CD4-positive, alpha-beta T cell treated with Interferon gamma for 1 hour (primary cell): ENCODE measurements around the gene CAPZA1.

Source experiments
- DNase-seq: peaks from one replicate; pipeline ENCODE4 v3.0.0-alpha.2; 2020

CAPZA1 gene

GRCh38 chr1:112678605-112679004 is 59.0 kb downstream of the CAPZA1 start:
- DNase-seq = no peak

- no peak for DNase-seq
Measured at GRCh38 chr1:112685913-112686312, 66.3 kb downstream of the CAPZA1 start.

GRCh38 chr1:112686417-112686816 is 66.8 kb downstream of the CAPZA1 start:
- no peak for DNase-seq

GRCh38 chr1:112686835-112687234 is 67.2 kb downstream of the CAPZA1 start:
- no peak for DNase-seq

- DNase-seq = no peak
Measured at GRCh38 chr1:112687361-112687760, 67.7 kb downstream of the CAPZA1 start.

- DNase-seq = no peak
Measured at GRCh38 chr1:112687785-112688496, 68.3 kb downstream of the CAPZA1 start.

- no peak for DNase-seq
Measured at GRCh38 chr1:112688781-112689193, 69.2 kb downstream of the CAPZA1 start.

- no peak for DNase-seq
Measured at GRCh38 chr1:112689196-112689841, 69.7 kb downstream of the CAPZA1 start.

- no peak for DNase-seq
Measured at GRCh38 chr1:112689842-112690237, 70.2 kb downstream of the CAPZA1 start.

GRCh38 chr1:112692681-112693080 is 73.0 kb downstream of the CAPZA1 start:
- DNase-seq = no peak

GRCh38 chr1:112693821-112694220 is 74.2 kb downstream of the CAPZA1 start:
- no peak for DNase-seq

GRCh38 chr1:112694363-112694929 is 74.8 kb downstream of the CAPZA1 start:
- no peak for DNase-seq

- no peak for DNase-seq
Measured at GRCh38 chr1:112695276-112695675, 75.6 kb downstream of the CAPZA1 start.

GRCh38 chr1:112696578-112697314 is 77.1 kb downstream of the CAPZA1 start:
- no peak for DNase-seq

- no peak for DNase-seq
Measured at GRCh38 chr1:112697781-112698201, 78.2 kb downstream of the CAPZA1 start.

- no peak for DNase-seq
Measured at GRCh38 chr1:112698366-112699310, 79.0 kb downstream of the CAPZA1 start.

- DNase-seq = no peak
Measured at GRCh38 chr1:112699425-112700144, 80.0 kb downstream of the CAPZA1 start.

GRCh38 chr1:112700290-112701226 is 80.9 kb downstream of the CAPZA1 start:
- peak; percentile 82 for DNase-seq

- DNase-seq = no peak
Measured at GRCh38 chr1:112701227-112702066, 81.8 kb downstream of the CAPZA1 start.

- no peak for DNase-seq
Measured at GRCh38 chr1:112702067-112702395, 82.4 kb downstream of the CAPZA1 start.
